ENCODE data around the gene LRRN4.

LRRN4 gene

DNA sequence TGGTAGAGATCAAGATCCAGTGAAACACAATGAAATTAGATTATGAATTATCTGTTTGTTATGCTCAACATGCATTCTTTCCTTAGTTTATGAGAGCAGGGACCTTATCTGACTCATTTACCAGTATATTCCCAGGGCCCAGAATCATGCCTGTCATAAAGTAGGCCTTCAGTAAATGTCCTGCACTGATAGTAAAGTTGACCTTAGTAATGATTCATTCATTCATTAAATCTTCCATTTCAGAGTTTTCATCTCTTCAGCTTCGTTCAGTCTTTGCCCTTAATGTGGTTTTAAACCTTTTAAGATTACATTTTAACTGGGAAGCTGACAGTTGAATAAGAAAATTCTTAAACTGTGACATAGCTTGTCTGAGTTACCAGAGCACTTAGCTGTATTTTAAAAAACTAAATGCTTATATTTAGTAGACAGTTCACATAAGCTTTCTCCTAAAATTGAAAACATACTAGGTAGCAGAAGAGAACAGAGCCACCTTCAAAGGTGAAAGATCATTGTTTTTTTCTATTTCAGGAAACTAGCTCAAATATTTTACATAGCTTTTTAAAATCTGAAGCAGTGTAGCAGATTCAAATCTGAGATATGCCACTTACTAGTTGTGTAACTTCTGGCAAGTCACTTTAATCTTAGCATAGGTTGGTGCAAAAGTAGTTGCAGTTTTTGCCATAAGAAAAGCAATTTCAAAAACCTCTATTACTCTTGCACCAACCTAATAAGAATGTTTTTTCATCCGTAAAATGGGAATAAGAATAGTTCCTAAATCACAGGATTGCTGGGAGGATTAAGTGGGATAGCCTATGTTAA lies 62.0 kb downstream of the LRRN4 start:
- no peak overlapping the region for H3K27ac Mint-ChIP-seq
- H3K9me3 Mint-ChIP-seq, result no peaks in the 10 kb centered on the region
- no peak overlapping the region for H3K4me3 Mint-ChIP-seq
- no peaks in the 10 kb centered on the region for H3K27me3 Mint-ChIP-seq
- peaks cover 62% of the 10 kb centered on the region for H3K36me3 Mint-ChIP-seq (ENCODE audit: low read depth)
- peaks cover 14% of the 10 kb centered on the region for H3K4me1 Mint-ChIP-seq (ENCODE audit: low read depth)

DNA sequence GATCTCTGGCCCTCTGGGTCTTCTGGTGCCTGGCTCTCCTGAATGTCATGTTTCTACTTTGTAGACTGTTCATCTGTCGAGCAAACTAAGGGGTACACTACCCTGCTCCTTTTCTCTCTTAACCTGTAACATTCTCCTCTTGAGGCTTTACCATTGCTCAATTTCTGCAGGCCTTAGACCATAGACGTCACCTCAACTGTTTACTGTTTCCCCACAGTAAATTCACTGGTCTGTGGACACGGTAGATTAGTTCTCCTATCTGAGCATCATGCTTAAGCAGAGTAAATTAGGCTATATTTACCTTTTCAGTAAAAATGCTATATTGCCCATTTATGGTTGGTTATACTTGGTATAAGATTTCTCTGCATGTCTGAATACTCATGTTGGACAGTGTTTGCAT lies 62.9 kb downstream of the LRRN4 start:
- H3K4me1 Mint-ChIP-seq (ENCODE audit: low read depth), result peaks cover 5% of the 10 kb centered on the region
- H3K27ac Mint-ChIP-seq, result no peak overlapping the region
- H3K36me3 Mint-ChIP-seq (ENCODE audit: low read depth), result peaks cover 66% of the 10 kb centered on the region
- H3K4me3 Mint-ChIP-seq, result no peak overlapping the region
- no peaks in the 10 kb centered on the region for H3K27me3 Mint-ChIP-seq
- H3K9me3 Mint-ChIP-seq, result no peaks in the 10 kb centered on the region
